RPMI7951 (cell line): ENCODE results near the gene DNAH17. TPM values are rescaled to one million over a fixed set of nuclear protein-coding genes. Genes with fewer than 3 reads are reported as not detected.

Source experiments
- DNase-seq: peaks from one replicate; pipeline ENCODE4 v3.0.0-alpha.2; 2012; ENCODE audit warnings: low read depth
- total RNA-seq: library from RNA; depleted of rRNA; stranded (reverse); fragments of >200 nt; shearing (Covaris generic); gene quantifications from 2 replicates; pipeline ENCODE4 v1.2.3, GENCODE V29; 2014; rRNA removed

The DNAH17 gene, protein sequence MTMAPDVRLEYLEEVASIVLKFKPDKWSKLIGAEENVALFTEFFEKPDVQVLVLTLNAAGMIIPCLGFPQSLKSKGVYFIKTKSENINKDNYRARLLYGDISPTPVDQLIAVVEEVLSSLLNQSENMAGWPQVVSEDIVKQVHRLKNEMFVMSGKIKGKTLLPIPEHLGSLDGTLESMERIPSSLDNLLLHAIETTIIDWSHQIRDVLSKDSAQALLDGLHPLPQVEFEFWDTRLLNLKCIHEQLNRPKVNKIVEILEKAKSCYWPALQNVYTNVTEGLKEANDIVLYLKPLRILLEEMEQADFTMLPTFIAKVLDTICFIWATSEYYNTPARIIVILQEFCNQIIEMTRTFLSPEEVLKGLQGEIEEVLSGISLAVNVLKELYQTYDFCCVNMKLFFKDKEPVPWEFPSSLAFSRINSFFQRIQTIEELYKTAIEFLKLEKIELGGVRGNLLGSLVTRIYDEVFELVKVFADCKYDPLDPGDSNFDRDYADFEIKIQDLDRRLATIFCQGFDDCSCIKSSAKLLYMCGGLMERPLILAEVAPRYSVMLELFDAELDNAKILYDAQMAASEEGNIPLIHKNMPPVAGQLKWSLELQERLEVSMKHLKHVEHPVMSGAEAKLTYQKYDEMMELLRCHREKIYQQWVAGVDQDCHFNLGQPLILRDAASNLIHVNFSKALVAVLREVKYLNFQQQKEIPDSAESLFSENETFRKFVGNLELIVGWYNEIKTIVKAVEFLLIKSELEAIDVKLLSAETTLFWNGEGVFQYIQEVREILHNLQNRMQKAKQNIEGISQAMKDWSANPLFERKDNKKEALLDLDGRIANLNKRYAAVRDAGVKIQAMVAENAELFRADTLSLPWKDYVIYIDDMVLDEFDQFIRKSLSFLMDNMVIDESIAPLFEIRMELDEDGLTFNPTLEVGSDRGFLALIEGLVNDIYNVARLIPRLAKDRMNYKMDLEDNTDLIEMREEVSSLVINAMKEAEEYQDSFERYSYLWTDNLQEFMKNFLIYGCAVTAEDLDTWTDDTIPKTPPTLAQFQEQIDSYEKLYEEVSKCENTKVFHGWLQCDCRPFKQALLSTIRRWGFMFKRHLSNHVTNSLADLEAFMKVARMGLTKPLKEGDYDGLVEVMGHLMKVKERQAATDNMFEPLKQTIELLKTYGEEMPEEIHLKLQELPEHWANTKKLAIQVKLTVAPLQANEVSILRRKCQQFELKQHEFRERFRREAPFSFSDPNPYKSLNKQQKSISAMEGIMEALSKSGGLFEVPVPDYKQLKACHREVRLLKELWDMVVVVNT (N-terminal part only)
- 0.12 and 0.59 TPM in 2 replicates for total RNA-seq

DNA sequence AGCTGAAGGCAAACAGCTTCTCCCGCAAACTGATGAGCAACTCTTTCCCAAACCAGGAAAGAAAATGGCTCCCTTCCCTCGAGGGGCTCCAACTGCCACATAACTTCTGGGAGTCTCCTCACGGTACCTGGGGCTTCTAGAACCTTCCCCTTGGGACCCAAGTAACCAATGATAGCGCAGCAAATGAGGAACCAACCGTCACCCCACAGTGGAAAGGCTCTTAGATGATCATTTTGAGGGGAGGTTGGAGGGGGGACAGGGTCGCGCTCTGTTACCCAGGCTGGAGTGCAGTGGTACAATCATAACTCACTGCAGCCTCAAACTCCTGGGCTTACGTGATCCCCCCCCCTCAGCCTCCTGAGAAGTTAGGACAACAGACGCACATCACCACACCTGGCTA is at the start of gene DNAH17:
Gene DNAH17 (minus strand): TSS at position 101 of the 400 bp plus-strand sequence. CDS start 2,339 bp downstream, outside the sequence.
- no peak for DNase-seq

DNA sequence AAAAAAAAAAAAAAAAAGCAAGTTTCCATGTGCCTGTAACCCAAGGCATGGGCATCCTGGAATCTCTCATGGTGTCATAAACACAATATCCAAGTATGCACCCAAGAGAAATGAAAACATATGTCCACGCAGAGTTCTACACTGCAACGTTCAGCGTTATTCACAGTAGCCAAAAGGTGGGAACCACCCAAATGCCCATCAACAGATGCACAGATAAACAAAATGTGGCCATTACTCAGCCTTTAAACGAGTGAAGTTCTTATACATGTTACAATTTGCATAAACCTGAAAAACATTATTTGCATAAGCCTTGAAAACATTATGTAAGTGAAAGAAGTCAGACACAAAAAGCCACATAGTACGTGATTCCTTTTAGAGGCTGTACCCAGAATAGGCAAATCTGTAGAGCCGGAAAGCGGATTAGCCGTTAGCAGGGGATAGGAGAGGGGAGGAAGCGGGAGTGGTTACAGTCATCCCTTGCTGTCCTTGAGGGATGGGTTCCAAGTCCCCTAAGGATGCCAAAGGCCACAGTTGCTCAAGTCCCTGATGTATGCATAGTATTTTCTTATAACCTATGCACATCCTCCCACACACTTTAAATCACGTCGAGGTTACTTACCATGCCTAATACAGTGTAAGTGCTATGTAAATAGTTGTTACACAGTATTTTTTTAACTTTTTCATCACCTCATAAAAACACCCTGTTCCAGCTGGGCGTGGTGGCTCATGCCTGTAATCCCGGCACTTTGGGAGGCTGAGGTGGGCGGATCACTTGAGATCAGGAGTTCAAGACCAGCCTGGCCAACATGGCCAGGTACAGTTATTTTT is 47.3 kb upstream of the DNAH17 start:
- no peak for DNase-seq

DNA sequence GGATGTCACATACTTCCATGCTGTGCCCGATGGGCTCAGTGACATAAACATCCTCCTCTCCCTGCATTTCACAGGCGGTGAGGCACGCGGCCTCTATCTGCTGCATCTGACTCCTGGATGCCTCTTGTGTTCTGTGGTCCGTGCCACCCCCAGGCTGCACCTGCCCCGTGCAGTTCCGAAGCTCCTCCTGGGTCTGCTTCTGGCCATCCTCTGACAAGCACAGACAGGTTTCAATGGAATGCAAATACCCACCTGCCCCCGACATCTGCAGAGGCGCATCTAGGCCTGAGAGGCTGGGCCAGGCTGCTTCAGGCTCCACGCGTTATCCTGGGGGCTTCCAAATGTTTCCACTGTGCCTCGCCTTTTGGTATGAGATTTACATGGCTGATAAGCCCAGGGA is 46.3 kb upstream of the DNAH17 start:
- DNase-seq = no peak

DNA sequence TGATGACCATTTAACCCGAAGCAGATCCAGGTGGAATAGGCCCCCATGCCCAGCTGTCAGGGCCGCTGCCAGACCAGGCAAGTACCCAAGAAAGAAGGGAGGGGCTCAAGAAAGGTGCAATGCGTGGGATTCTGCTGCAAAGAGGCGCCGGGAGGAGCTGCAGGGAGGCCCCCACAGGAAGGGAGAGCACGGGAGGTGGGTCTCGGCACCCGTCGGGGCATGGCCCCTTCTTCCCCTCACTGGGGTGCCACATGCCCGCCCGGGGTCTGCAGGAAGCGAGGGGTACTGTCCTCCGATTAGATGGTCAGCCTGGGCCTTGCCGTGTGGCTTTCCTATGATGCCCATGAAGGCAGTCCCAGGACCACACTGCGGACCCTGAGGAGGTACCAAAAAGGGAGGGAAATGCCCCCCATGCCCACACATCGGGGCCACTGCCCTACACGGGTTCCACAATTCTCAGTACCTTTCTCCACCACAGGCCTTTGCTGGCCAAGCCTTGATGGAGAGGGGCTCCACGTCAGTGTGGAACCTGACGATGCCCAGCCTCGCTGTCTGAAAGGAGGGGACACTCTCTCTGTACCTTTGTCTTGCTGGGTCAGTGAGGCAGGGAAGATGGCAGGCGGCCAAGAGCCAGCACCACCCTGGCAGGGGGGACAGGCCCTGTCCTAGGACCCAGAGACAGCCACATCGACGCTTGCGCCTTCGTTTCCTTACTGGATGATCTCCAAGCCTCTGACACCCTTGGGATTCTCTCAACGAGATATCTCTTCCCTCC is 45.5 kb upstream of the DNAH17 start:
- DNase-seq = no peak

DNA sequence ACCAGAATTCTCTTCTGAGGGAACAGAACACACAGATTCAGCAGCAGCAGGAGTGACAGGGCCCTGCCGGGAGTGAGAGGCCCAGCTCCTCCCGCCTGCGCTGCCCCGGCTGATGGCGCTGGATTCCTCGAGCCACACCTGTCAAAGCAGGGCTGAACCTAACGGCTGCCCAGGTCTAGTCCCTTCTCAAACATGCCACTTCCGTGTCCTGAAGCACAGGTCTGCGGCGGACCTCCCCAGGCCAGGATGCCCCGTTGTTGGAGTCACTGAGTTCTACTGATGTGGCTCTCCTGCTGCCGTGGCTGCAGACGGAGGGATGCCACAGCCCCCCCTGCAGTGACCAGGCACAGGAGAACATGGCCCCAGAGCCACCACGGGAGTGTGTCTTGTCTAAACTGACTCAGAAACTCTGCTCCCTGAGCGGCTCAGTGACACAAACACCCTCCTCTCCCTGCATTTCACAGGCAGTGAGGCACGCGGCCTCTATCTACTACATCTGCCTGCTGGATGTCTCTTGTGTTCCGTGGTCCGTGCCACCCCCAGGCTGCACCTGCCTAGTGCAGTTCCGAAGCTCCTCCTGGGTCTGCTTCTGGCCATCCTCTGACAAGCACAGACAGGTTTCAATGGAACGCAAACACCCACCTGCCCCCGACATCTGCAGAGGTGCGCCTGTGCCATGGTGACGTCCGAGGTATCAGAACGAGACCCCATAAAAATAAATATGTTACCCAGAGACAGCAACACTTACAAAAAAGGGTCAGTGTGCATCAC is 44.7 kb upstream of the DNAH17 start:
- DNase-seq = no peak

DNA sequence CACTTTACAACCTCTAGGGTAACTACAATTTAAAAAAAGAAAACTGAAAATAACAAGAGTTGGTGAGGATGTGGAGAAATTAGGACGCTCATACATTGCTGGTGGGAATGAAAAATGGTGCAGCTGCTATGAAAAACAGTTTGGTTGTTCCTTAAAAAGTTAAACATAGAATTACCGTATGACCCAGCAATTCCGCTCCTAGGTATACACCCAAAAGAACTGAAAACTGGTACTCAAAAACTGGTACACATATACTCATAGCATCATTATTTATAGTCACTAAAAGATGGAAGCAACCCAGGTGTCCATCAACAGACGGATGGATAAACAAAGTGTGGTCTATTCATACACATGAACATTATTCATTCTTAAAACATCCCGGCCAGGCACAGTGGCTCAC is 42.9 kb upstream of the DNAH17 start:
- DNase-seq = no peak

DNA sequence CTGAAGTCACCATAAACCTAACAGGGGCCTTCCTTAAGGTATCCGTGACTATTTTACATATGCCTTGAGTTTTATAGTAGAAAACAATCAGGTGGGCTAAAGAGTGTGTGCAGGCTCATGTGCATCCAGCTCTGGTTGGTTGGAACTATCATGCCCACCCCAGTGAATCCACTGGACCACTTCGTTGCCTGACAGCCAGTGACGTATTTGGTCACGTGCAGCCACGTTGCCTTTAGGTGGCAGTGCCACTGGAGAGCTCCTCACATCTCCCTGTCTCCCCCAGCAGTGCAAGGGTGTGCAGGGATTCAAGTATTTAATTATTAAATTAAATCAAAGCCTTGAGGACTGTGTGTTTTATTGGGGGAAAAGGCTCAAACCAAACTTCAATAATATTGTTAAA is 42.1 kb upstream of the DNAH17 start:
- no peak for DNase-seq

DNA sequence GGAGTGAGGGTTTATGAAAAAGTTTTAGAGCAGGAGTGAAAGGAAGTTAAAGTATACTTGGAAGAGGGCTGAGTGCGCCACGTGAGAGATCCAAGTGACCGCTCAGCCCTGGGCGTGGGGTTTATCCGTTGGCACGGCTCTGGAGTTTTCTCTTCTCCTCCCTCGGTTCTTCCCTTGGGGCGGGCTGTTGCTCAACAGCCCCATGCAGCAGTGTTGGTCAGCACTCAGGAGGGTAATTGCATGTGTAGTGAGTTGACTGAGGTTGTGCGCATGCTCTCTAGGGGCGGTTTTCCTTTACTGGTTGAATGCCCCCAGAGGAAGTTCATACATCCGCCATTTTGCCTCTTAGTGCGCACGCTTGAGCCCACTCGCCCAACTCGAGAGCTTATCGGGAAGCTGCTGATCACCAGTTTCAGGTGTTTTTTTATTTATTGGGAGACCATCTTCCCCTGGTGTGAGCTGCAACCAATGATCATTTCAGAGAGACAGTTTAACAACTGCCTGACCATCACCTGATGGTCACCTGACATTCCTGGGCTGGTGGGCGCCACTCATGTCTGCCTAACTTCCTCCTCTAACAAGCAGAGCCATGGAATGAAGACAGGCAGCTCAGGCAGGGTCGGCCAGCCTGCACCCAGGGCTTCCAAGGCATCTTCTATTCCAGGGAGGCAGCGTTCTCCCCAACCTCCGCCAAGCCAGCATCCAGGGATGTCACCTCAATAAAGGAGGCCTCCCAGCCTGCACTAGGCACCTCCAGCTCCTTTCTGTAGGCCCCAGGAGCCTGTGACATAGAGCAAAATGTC is 41.3 kb upstream of the DNAH17 start:
- DNase-seq = peak; percentile 31

DNA sequence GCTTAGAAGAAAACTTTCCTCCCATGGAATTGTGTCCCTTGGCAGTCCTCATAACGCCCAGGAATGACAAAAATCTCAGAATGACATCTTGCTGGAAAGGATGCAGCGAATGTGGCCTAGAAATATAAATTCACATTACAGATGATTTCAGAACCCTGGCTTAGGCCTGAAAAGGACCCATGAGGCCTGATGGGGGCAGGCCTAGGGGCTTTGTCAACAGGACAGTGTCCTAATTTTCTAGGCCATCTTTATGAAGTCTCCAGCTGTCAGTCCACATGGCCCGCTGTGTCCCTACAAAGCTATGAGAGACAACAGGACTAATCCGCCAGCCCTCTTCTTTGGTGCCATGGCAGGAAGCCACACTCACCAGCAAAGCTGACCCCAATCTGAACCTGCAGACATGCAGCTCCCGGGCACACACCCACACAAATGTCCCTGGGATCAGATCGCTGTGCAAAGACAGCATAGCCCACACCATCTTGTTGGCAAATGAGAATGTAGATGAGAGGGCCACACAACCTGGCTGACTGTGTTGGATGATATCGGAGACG is 40.4 kb upstream of the DNAH17 start:
- DNase-seq = peak; percentile 39

DNA sequence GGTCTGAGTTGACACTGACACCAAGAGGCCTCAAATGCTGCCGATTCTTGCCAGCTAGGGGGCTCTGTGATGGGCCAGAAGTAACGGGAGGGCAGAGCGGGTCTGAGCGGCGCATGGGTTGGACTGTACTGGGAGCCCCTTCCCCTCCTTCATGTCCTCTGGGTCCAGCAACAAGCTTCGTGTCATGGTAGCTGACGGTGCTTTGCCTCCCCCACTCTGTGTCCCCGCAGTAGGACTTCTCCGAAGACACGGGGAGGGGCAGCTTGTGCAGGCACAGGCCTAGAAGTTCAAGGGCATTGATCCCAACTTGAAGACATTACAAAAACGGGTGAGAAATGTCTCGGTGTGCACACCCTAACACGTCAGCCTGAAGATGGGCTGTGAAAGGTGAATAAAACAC is 39.8 kb upstream of the DNAH17 start:
- no peak for DNase-seq

DNA sequence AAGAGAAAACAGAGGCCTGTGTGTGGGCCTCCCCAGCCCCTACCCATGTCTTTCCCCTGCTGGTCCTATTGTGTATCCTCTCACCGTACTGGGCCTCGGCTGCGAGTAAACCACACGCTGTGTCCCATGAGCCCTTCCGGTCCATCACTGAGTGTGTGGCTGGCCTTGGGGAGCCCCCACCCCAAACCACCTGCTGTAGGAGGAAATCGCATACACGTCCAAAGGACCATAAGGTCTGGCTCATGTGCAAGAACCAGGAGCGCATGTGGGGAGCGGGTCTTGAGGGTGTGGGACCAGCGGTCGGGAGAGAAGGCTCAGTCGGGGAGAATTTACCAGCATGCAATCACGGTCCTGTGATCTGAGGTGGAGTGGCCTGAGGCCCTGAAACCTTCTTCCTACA is 38.4 kb upstream of the DNAH17 start:
- no peak for DNase-seq

DNA sequence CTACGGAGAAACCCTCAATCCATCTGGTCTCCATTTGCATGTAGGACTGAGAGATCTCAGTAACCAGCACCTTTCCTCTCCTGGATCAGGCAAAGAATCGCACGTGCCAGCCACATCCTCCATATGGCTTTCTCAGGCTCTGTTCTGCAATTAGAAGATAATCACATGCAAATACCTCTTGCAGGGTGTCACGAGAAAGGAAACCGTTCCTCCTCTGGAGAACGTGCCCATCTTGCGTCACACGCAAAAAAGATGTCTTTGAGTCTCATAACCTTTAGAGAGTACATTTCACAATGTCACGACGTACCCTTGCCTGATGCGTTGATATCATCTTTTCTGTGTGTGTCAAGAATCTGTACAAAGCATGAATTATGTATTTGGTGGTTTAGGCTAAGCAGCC is 36.2 kb upstream of the DNAH17 start:
- no peak for DNase-seq

DNA sequence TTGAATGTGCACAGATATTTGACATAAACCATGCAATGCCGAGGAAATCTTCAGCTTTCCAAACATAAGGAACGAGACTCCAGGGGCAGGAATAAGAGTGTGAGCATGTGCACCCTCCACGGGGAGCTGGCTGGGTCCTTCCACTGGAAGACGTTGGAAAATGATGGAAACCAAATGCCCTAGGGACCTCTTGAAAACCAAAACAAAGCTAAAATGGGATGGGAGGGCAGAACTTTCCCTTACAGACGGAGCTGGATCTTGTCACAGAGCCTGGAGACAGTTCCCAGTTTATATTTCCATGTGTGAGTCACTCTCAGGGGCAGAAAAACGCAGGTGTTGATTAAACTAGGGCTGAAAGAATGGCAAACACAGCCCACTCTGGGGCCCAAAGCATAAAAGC is 34.4 kb upstream of the DNAH17 start:
- peak; percentile 82 for DNase-seq

DNA sequence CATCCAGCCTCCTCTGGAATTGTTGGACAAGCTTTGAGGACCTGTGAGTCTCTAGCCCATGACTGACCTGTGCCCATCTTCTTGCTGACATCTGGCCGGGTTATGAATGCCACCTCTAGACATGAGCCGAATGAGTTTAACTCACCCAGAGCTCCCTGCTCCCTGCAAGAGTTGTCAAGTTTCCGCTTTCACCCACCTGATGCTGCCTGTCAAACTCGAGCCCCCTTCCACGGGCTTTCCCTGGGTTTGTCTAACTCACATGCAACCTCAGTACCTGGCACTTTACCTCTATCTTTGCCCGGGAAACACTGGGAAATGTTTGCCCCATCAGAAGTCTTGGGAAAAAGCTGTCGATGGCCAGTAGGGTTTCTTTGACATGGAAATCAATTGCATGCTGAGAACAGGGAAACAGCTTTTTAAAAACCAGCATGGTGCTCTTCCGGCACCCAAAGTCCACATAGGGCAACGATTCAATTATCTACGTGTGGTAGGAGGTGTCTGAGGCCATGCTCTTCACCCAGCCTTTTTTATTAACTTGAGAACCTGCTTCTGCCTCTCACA is 33.8 kb upstream of the DNAH17 start:
- no peak for DNase-seq

DNA sequence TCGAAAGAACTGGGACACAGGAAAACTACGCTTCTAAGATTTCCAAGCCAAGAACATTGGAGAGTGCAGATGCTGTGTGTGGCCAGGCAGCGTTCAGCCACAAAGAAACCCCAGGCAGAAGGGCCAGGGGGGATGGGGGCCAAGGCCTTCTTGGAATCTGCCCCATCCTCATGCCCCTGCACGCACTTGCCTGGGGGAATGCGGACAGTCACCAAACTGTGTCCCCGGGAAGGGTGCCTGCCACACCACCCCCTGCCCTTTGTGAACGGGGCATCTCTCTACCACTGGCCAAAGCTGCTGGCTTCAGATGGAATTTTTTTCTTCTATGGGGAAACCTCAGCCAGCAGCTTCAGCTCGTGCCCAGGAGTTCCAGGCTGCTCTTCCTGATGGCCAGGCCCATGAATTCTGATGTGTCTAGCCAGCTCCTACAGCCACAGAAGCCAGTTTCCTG is 32.0 kb upstream of the DNAH17 start:
- peak; percentile 56 for DNase-seq

DNA sequence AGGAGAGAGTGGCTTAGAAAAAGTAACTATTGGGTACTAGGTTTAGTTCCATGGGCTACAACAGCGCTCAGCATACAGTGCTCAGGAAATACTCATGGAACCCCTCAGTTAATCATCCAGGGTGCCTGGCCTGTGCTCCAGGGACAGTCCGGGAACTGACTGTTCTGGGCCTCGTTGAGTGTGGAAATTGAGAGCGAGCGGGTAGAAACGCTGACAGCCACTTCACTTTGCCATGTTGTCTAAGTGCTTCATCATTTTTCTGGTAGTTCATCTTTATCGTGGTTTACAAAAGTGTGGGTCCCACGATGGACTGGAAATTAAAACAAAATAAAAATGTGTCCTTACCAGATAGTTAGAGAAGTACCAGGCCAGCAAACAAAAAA is 31.6 kb upstream of the DNAH17 start:
- DNase-seq = no peak

DNA sequence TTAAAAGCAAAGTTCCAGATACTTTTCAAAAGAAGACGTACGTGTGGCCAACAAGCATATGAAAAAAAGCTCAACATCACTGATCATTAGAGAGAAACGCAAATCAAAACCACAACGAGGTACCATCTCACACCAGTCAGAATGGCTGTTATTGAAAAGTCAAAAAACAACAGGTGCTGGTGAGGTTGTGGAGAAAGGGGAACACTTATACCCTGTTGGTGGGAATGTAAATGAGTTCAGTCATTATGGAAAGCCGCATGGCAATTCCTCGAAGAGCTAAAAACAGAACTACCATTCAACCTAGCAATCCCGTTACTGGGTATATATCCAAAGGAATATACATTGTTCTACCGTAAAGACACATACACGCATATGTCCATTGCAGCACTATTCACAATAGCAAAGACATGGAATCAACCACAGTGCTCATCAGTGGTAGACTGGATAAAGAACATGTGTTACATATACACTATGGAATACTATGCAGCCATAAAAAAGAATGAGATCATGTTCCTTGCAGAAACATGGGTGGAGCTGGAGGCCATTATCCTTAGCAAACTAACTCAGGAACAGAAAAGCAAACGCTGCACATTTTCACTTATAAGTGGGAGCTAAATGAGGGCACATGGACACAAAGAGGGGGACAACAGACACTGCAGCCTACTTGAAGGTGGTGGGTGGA is 31.1 kb upstream of the DNAH17 start:
- no peak for DNase-seq
